HUES6 (cell line): Measurements from ENCODE around the gene CARS1.
"Not testable (repeated sequence)": the region's sequence is repeated elsewhere in the genome, so short reads cannot be mapped to it uniquely, and the experiment has no call there.

Source experiments
- H3K27ac ChIP-seq: 2 replicates; pipeline ENCODE4 v1.7.0; 2013; ENCODE audit warnings: low read depth, mild to moderate bottlenecking, low read length, inconsistent platforms
- H3K27me3 ChIP-seq: 2 replicates; pipeline ENCODE4 v1.6.1; 2013; ENCODE audit warnings: low read length; ENCODE audit not compliant: control insufficient read depth, insufficient read depth
- H3K36me3 ChIP-seq: 2 replicates; pipeline ENCODE4 v1.6.1; 2013; ENCODE audit warnings: low read length; ENCODE audit not compliant: control insufficient read depth, insufficient read depth
- H3K4me1 ChIP-seq: 2 replicates; pipeline ENCODE4 v1.6.1; 2013; ENCODE audit warnings: low read length; ENCODE audit not compliant: control insufficient read depth, insufficient read depth
- H3K4me3 ChIP-seq: 2 replicates; pipeline ENCODE4 v1.5.1; 2013; ENCODE audit warnings: low read depth, low read length
- H3K9ac ChIP-seq: one replicate; pipeline ENCODE4 v1.6.1; 2013; ENCODE audit warnings: mild to moderate bottlenecking, low read length
- H3K9me3 ChIP-seq: 2 replicates; pipeline ENCODE4 v1.6.1; 2013; ENCODE audit warnings: low read depth, low read length; ENCODE audit not compliant: control insufficient read depth, insufficient read depth

Gene CARS1

GRCh38 chr11:3077189-3077836 lies 20.1 kb upstream of the CARS1 start:
- Histone ChIP-seq H3K4me1 (no peaks in the 10 kb centered on the region), H3K27ac (no peak overlapping the region), H3K9me3 (no peaks in the 10 kb centered on the region), H3K4me3 (no peak overlapping the region), H3K27me3 (no peaks in the 10 kb centered on the region), H3K36me3 (no peaks in the 10 kb centered on the region), H3K9ac (no peak overlapping the region)

GRCh38 chr11:3074912-3075589 lies 17.8 kb upstream of the CARS1 start:
- H3K4me3 ChIP-seq, result no peak overlapping the region
- no peak overlapping the region for H3K27ac ChIP-seq
- no peaks in the 10 kb centered on the region for H3K27me3 ChIP-seq
- no peaks in the 10 kb centered on the region for H3K9me3 ChIP-seq
- H3K9ac ChIP-seq, result no peak overlapping the region
- no peaks in the 10 kb centered on the region for H3K36me3 ChIP-seq
- H3K4me1 ChIP-seq, result no peaks in the 10 kb centered on the region

- H3K36me3 ChIP-seq, result no peaks in the 10 kb centered on the region
- no peaks in the 10 kb centered on the region for H3K4me1 ChIP-seq
- H3K27ac ChIP-seq, result no peak overlapping the region
- H3K4me3 ChIP-seq, result no peak overlapping the region
- H3K9ac ChIP-seq, result no peak overlapping the region
- H3K9me3 ChIP-seq, result no peaks in the 10 kb centered on the region
- no peaks in the 10 kb centered on the region for H3K27me3 ChIP-seq
Observed at GRCh38 chr11:3073029-3073435, 15.8 kb upstream of the CARS1 start.

GRCh38 chr11:3069425-3069824 lies 12.2 kb upstream of the CARS1 start:
- Histone ChIP-seq H3K36me3 (no peaks in the 10 kb centered on the region), H3K4me1 (no peaks in the 10 kb centered on the region), H3K27me3 (no peaks in the 10 kb centered on the region), H3K9me3 (peaks cover 18% of the 10 kb centered on the region), H3K27ac (no peak overlapping the region), H3K9ac (no peak overlapping the region), H3K4me3 (no peak overlapping the region)

GRCh38 chr11:3066308-3066707 lies 9.1 kb upstream of the CARS1 start:
- H3K9me3 ChIP-seq, result peaks cover 21% of the 10 kb centered on the region
- not testable (repeated sequence) for H3K4me3 ChIP-seq, H3K9ac ChIP-seq, H3K36me3 ChIP-seq, H3K4me1 ChIP-seq, H3K27ac ChIP-seq, H3K27me3 ChIP-seq

GRCh38 chr11:3064709-3065108 lies 7.5 kb upstream of the CARS1 start:
- not testable (repeated sequence) for H3K27me3 ChIP-seq, H3K9ac ChIP-seq, H3K4me1 ChIP-seq, H3K4me3 ChIP-seq, H3K36me3 ChIP-seq
- H3K27ac ChIP-seq, result 0 out of 2 replicates have a peak overlapping the region, but pooled peaks have one; percentile 19
- peaks cover 21% of the 10 kb centered on the region for H3K9me3 ChIP-seq

- H3K9ac ChIP-seq, H3K27me3 ChIP-seq, H3K4me1 ChIP-seq, H3K36me3 ChIP-seq, H3K27ac ChIP-seq, H3K4me3 ChIP-seq: not testable (repeated sequence)
- peaks cover 21% of the 10 kb centered on the region for H3K9me3 ChIP-seq
Observed at GRCh38 chr11:3063876-3064275, 6.7 kb upstream of the CARS1 start.

GRCh38 chr11:3063432-3063831 lies 6.2 kb upstream of the CARS1 start:
- not testable (repeated sequence) for H3K36me3 ChIP-seq, H3K9ac ChIP-seq, H3K4me1 ChIP-seq, H3K27ac ChIP-seq, H3K4me3 ChIP-seq, H3K27me3 ChIP-seq
- peaks cover 21% of the 10 kb centered on the region for H3K9me3 ChIP-seq

- H3K4me1 ChIP-seq, result peaks cover 21% of the 10 kb centered on the region
- no peak overlapping the region for H3K27ac ChIP-seq
- H3K9me3 ChIP-seq, result peaks cover 13% of the 10 kb centered on the region
- H3K9ac ChIP-seq, result no peak overlapping the region
- H3K27me3 ChIP-seq, result no peaks in the 10 kb centered on the region
- no peak overlapping the region for H3K4me3 ChIP-seq
- H3K36me3 ChIP-seq, result no peaks in the 10 kb centered on the region
Observed at GRCh38 chr11:3060436-3061025, 3.3 kb upstream of the CARS1 start.

GRCh38 chr11:3058753-3059664 lies 1.8 kb upstream of the CARS1 start:
- Histone ChIP-seq H3K4me1 (peaks cover 18% of the 10 kb centered on the region), H3K36me3 (peaks cover 7% of the 10 kb centered on the region; the same call in 1 of the 2 replicates), H3K9ac (no peak overlapping the region), H3K27me3 (no peaks in the 10 kb centered on the region), H3K9me3 (no peaks in the 10 kb centered on the region), H3K27ac (no peak overlapping the region), H3K4me3 (no peak overlapping the region)
